K562 (cell line): ENCODE results near the gene HLA-B.

Source experiments
- ETV1 ChIP-seq: fragments of 450-650 bp; conservative IDR thresholded peaks from 2 replicates; pipeline ENCODE4 v1.6.1; 2016; ENCODE audit warnings: missing genetic modification characterization, control low read depth, low read depth, missing compliant biosample characterization
- EZH2 ChIP-seq: IDR thresholded peaks from 2 replicates; pipeline ENCODE4 v1.6.1; 2012; ENCODE audit warnings: low read depth, mild to moderate bottlenecking, inconsistent platforms, low read length, borderline replicate concordance
- MLLT1 ChIP-seq, 2 experiments: fragments of 450-650 bp; IDR thresholded peaks; 2 replicates each; pipeline ENCODE4 v1.6.1; 2016
- NBN ChIP-seq: fragments of 450-650 bp; IDR thresholded peaks from 2 replicates; pipeline ENCODE4 v1.6.1; 2016; ENCODE audit warnings: low read depth, mild to moderate bottlenecking
- POLR2AphosphoS5 ChIP-seq: IDR thresholded peaks from 2 replicates; pipeline ENCODE4 v1.6.1; 2011; ENCODE audit warnings: mild to moderate bottlenecking, low read depth, low read length, moderate library complexity; ENCODE audit not compliant: control insufficient read depth, insufficient read depth
- RAD21 ChIP-seq, 2 experiments: fragments of 250-450 bp in 1 of 2; fragments of 450-650 bp in 1 of 2; sonication (Bioruptor Pico) in 1 of 2; formaldehyde crosslinking in 1 of 2; IDR thresholded peaks in 1 of 2; conservative IDR thresholded peaks in 1 of 2; 2 replicates each; pipeline versions ENCODE4 v1.4.0 to v1.8.0; 2020 to 2022; ENCODE audit warnings: mild to moderate bottlenecking in 2 of 2, moderate library complexity in 1 of 2
- SREBF2 ChIP-seq: sonication (generic); formaldehyde crosslinking; IDR thresholded peaks from 2 replicates; pipeline ENCODE4 v1.4.0; 2020; ENCODE audit warnings: mild to moderate bottlenecking, missing genetic modification reagents
- TF ChIP-seq, protein P1 (sequence below): fragments of 450-650 bp; IDR thresholded peaks from 2 replicates; pipeline ENCODE4 v1.6.1; 2016; ENCODE audit warnings: mild to moderate bottlenecking

DNA sequence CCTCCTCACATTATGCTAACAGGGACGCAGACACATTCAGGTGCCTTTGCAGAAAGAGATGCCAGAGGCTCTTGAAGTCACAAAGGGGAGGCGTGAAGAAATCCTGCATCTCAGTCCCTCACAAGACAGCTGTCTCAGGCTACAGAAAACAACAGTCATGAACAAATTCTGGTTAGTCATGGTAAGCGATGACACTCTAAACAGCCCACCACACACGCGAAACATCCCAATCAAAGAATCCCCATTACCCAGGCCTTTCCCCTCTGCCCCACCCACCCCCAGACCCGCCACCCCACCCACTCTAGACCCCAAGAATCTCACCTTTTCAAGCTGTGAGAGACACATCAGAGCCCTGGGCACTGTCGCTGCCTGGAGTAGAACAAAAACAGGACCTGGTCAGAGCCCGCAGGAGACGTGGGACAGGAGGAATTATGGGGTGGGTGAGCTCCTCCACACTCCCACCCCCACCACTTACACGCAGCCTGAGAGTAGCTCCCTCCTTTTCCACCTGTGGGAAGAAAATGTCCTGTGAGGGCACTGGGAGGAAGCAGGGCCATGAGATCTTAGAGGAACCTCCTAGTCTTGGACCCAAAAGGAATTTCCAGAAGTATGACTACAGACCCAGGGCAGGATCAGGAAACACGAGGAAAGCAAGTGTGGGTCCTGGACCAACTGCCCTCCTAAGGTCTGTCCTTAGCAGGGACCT is 2.7 kb downstream of the HLA-B start:
- TF ChIP-seq EZH2, result no peak
- no peak for TF ChIP-seq POLR2AphosphoS5
- TF ChIP-seq ETV1 (tag), result no peak
- TF ChIP-seq, protein P1, sequence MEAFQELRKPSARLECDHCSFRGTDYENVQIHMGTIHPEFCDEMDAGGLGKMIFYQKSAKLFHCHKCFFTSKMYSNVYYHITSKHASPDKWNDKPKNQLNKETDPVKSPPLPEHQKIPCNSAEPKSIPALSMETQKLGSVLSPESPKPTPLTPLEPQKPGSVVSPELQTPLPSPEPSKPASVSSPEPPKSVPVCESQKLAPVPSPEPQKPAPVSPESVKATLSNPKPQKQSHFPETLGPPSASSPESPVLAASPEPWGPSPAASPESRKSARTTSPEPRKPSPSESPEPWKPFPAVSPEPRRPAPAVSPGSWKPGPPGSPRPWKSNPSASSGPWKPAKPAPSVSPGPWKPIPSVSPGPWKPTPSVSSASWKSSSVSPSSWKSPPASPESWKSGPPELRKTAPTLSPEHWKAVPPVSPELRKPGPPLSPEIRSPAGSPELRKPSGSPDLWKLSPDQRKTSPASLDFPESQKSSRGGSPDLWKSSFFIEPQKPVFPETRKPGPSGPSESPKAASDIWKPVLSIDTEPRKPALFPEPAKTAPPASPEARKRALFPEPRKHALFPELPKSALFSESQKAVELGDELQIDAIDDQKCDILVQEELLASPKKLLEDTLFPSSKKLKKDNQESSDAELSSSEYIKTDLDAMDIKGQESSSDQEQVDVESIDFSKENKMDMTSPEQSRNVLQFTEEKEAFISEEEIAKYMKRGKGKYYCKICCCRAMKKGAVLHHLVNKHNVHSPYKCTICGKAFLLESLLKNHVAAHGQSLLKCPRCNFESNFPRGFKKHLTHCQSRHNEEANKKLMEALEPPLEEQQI, result no peak
- TF ChIP-seq NBN, result no peak
- TF ChIP-seq MLLT1 (IDR thresholded peaks at IDR 0.05), result no peak
- TF ChIP-seq RAD21 (CRISPR knock-in tag; conservative IDR thresholded peaks at IDR 0.05 in 1 of 2, IDR thresholded peaks at IDR 0.05 in 1 of 2), result no peak
- TF ChIP-seq SREBF2 (CRISPR knock-in tag), result no peak
